DOHH2 (cell line): ENCODE data around the gene DYNC1I1.

Experiments used
- EZH2phosphoT487 ChIP-seq: fragments of 200-600 bp; sonication (generic); IDR thresholded peaks from 2 replicates; pipeline ENCODE4 v1.6.1; 2017; ENCODE audit warnings: borderline replicate concordance, mild to moderate bottlenecking, antibody characterized with exemption, low read length, moderate library complexity, mixed read lengths
- TF ChIP-seq, protein P1 (sequence below): fragments of 200-600 bp; sonication (generic); IDR thresholded peaks from one replicate; pipeline ENCODE4 v1.5.1; 2014; ENCODE audit warnings: antibody characterized with exemption, mild to moderate bottlenecking, low read depth, low read length; ENCODE audit not compliant: poor library complexity, severe bottlenecking

DNA sequence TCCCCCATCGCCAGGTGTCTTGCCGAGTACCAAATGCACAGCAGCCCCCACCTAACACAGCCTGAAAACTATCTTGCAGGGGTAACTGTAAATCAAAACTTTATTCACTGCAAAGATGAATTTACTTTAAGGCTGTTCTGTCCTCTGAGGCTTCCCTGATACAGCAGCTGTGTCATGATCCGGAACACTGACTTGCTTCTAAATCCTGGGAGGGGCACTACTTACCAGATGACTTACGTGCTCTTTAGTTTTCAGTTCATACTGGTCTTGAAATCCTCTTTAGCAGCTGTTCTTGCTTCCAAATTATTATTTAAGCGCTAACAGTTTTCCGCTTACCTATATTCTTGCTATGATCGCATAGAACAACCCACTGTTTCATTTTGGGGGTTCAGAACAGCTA lies 4.9 kb downstream of the DYNC1I1 start:
- TF ChIP-seq, protein P1, sequence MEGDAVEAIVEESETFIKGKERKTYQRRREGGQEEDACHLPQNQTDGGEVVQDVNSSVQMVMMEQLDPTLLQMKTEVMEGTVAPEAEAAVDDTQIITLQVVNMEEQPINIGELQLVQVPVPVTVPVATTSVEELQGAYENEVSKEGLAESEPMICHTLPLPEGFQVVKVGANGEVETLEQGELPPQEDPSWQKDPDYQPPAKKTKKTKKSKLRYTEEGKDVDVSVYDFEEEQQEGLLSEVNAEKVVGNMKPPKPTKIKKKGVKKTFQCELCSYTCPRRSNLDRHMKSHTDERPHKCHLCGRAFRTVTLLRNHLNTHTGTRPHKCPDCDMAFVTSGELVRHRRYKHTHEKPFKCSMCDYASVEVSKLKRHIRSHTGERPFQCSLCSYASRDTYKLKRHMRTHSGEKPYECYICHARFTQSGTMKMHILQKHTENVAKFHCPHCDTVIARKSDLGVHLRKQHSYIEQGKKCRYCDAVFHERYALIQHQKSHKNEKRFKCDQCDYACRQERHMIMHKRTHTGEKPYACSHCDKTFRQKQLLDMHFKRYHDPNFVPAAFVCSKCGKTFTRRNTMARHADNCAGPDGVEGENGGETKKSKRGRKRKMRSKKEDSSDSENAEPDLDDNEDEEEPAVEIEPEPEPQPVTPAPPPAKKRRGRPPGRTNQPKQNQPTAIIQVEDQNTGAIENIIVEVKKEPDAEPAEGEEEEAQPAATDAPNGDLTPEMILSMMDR: no peak
- no peak for TF ChIP-seq EZH2phosphoT487
